ENCODE results near the gene HRAS.

- no peak for TF ChIP-seq CTCF (conservative IDR thresholded peaks at IDR 0.05; ENCODE audit: low read depth, low read length)
- TF ChIP-seq EZH2 (IDR thresholded peaks at IDR 0.05; ENCODE audit: borderline replicate concordance, low read depth, low read length, poor library complexity, severe bottlenecking): no peak
These were observed 33.2 kb upstream of the HRAS start for GRCh38 chr11:568306-569157.

Data from A673 (cell line).